ENCODE measurements around the gene SFT2D3.

The SFT2D3 gene

DNA sequence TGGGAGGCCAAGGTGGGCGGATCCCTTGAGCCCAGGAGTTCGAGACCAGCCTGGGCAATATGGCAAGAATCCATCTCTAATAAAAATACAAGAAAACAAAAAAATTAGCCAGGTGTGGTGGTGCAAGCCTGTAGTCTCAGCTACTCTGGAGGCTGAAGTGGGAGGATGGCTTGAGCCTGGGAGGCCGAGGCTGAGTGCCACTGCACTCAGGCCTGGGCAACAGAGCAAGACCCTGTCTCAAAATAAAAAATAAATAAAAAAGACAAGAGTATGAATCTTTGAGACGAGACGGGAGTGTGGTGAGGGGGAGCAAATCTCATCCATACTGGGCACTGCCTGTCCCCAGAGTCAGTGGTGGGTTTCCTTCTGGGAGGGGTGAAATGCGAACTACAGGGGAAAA lies 43.2 kb upstream of the SFT2D3 start:
- DNase-seq (no peak), ATAC-seq (ENCODE audit: insufficient read depth, low read depth) (no peak)
- H3K36me3 ChIP-seq (ENCODE audit: insufficient read depth, low read length), result no peaks in the 10 kb centered on the region
- no peak overlapping the region for H3K4me3 ChIP-seq (ENCODE audit: low read depth in 1 of 2, low read length in 2 of 2)
- H4K20me1 ChIP-seq (ENCODE audit: insufficient read depth, low read length), result no peaks in the 10 kb centered on the region
- TF ChIP-seq CTCF (IDR thresholded peaks at IDR 0.05; ENCODE audit: borderline replicate concordance, extremely low read depth, low read length, poor library complexity, severe bottlenecking) (no peak), EZH2 (IDR thresholded peaks at IDR 0.05; ENCODE audit: borderline replicate concordance, low read depth, low read length, severe bottlenecking) (no peak)
- peaks cover 12% of the 10 kb centered on the region for H3K4me1 ChIP-seq (ENCODE audit: insufficient read depth, low read length)
- no peaks in the 10 kb centered on the region for H3K79me2 ChIP-seq (ENCODE audit: insufficient read depth, low read length)
- H2AFZ ChIP-seq (ENCODE audit: low read depth, low read length), result no peak overlapping the region
- H3K4me2 ChIP-seq (ENCODE audit: insufficient read depth, low read length), result no peak overlapping the region
- H3K27me3 ChIP-seq (ENCODE audit: insufficient read depth, low read length, poor library complexity), result no peaks in the 10 kb centered on the region
- no peak overlapping the region for H3K9ac ChIP-seq (ENCODE audit: low read depth, low read length)
- H3K27ac ChIP-seq (ENCODE audit: low read length), result no peak overlapping the region
- H3K9me3 ChIP-seq (ENCODE audit: insufficient read depth, low read length, severe bottlenecking), result no peaks in the 10 kb centered on the region

- no peak for ATAC-seq (ENCODE audit: insufficient read depth, low read depth)
- H3K9ac ChIP-seq (ENCODE audit: low read depth, low read length), result no peak overlapping the region
- no peaks in the 10 kb centered on the region for H3K79me2 ChIP-seq (ENCODE audit: insufficient read depth, low read length)
- no peak overlapping the region for H3K4me3 ChIP-seq (ENCODE audit: low read depth in 1 of 2, low read length in 2 of 2)
- no peaks in the 10 kb centered on the region for H3K36me3 ChIP-seq (ENCODE audit: insufficient read depth, low read length)
- DNase-seq, result no peak
- no peaks in the 10 kb centered on the region for H3K27me3 ChIP-seq (ENCODE audit: insufficient read depth, low read length, poor library complexity)
- H3K4me1 ChIP-seq (ENCODE audit: insufficient read depth, low read length), result peaks cover 8% of the 10 kb centered on the region
- H3K9me3 ChIP-seq (ENCODE audit: insufficient read depth, low read length, severe bottlenecking), result no peaks in the 10 kb centered on the region
- no peak overlapping the region for H2AFZ ChIP-seq (ENCODE audit: low read depth, low read length)
- no peak overlapping the region for H3K4me2 ChIP-seq (ENCODE audit: insufficient read depth, low read length)
- TF ChIP-seq EZH2 (IDR thresholded peaks at IDR 0.05; ENCODE audit: borderline replicate concordance, low read depth, low read length, severe bottlenecking) (no peak), CTCF (IDR thresholded peaks at IDR 0.05; ENCODE audit: borderline replicate concordance, extremely low read depth, low read length, poor library complexity, severe bottlenecking) (no peak)
- no peaks in the 10 kb centered on the region for H4K20me1 ChIP-seq (ENCODE audit: insufficient read depth, low read length)
- H3K27ac ChIP-seq (ENCODE audit: low read length), result peak overlapping the region; percentile 8; the same call in 1 of the 2 replicates
These were observed 42.5 kb upstream of the SFT2D3 start for GRCh38 chr2:127658641-127659407.

- Histone ChIP-seq H2AFZ (ENCODE audit: low read depth, low read length) (0 out of 2 replicates have a peak overlapping the region, but pooled peaks have one; percentile 19), H3K27ac (ENCODE audit: low read length) (peak overlapping the region; percentile 47; the same call in 1 of the 2 replicates), H3K4me3 (ENCODE audit: low read depth in 1 of 2, low read length in 2 of 2) (no peak overlapping the region), H3K4me2 (ENCODE audit: insufficient read depth, low read length) (no peak overlapping the region), H4K20me1 (ENCODE audit: insufficient read depth, low read length) (no peaks in the 10 kb centered on the region), H3K4me1 (ENCODE audit: insufficient read depth, low read length) (peaks cover 8% of the 10 kb centered on the region), H3K27me3 (ENCODE audit: insufficient read depth, low read length, poor library complexity) (no peaks in the 10 kb centered on the region), H3K9ac (ENCODE audit: low read depth, low read length) (no peak overlapping the region), H3K9me3 (ENCODE audit: insufficient read depth, low read length, severe bottlenecking) (no peaks in the 10 kb centered on the region), H3K79me2 (ENCODE audit: insufficient read depth, low read length) (no peaks in the 10 kb centered on the region), H3K36me3 (ENCODE audit: insufficient read depth, low read length) (no peaks in the 10 kb centered on the region)
- peak; percentile 55 for ATAC-seq (ENCODE audit: insufficient read depth, low read depth)
- no peak for TF ChIP-seq CTCF (IDR thresholded peaks at IDR 0.05; ENCODE audit: borderline replicate concordance, extremely low read depth, low read length, poor library complexity, severe bottlenecking)
- TF ChIP-seq EZH2 (IDR thresholded peaks at IDR 0.05; ENCODE audit: borderline replicate concordance, low read depth, low read length, severe bottlenecking), result no peak
- peak; percentile 48 for DNase-seq
These were observed 41.6 kb upstream of the SFT2D3 start for GRCh38 chr2:127659408-127660290.

Data from DND-41 (cell line).